SHP77 treated with DMSO at 0.1 percent for 48 hours (cell line): ENCODE data around the gene OSBPL3.

Experiments used
- DNase-seq: peaks from one replicate; lab custom pipeline; 2025; lab: John Stamatoyannopoulos, UW

Gene OSBPL3

GRCh38 chr7:24863626-24864025 is 116.4 kb downstream of the OSBPL3 start:
- no peak for DNase-seq

GRCh38 chr7:24862461-24862860 is 117.5 kb downstream of the OSBPL3 start:
- DNase-seq, result no peak

GRCh38 chr7:24861336-24861735 is 118.6 kb downstream of the OSBPL3 start:
- no peak for DNase-seq

- DNase-seq, result no peak
Observed at GRCh38 chr7:24860611-24861010, 119.4 kb downstream of the OSBPL3 start.

- no peak for DNase-seq
Observed at GRCh38 chr7:24858108-24858977, 121.6 kb downstream of the OSBPL3 start.

- no peak for DNase-seq
Observed at GRCh38 chr7:24857623-24858022, 122.4 kb downstream of the OSBPL3 start.

- DNase-seq, result no peak
Observed at GRCh38 chr7:24854866-24855265, 125.1 kb downstream of the OSBPL3 start.

GRCh38 chr7:24851786-24852185 is 128.2 kb downstream of the OSBPL3 start:
- no peak for DNase-seq

GRCh38 chr7:24848878-24849277 is 131.1 kb downstream of the OSBPL3 start:
- DNase-seq, result no peak

- no peak for DNase-seq
Observed at GRCh38 chr7:24847754-24848153, 132.2 kb downstream of the OSBPL3 start.

- DNase-seq, result no peak
Observed at GRCh38 chr7:24843821-24844434, 136.1 kb downstream of the OSBPL3 start.

GRCh38 chr7:24842449-24843241 is 137.3 kb downstream of the OSBPL3 start:
- no peak for DNase-seq

- DNase-seq, result no peak
Observed at GRCh38 chr7:24842029-24842428, 137.9 kb downstream of the OSBPL3 start.

- DNase-seq, result no peak
Observed at GRCh38 chr7:24840563-24840962, 139.4 kb downstream of the OSBPL3 start.

- DNase-seq, result no peak
Observed at GRCh38 chr7:24836084-24836483, 143.9 kb downstream of the OSBPL3 start.

- no peak for DNase-seq
Observed at GRCh38 chr7:24835643-24836042, 144.3 kb downstream of the OSBPL3 start.

- DNase-seq, result no peak
Observed at GRCh38 chr7:24834128-24834798, 145.7 kb downstream of the OSBPL3 start.

- no peak for DNase-seq
Observed at GRCh38 chr7:24833549-24833948, 146.4 kb downstream of the OSBPL3 start.

GRCh38 chr7:24831240-24831639 is 148.7 kb downstream of the OSBPL3 start:
- DNase-seq, result no peak

GRCh38 chr7:24830440-24831050 is 149.4 kb downstream of the OSBPL3 start:
- DNase-seq, result no peak

- DNase-seq, result no peak
Observed at GRCh38 chr7:24829787-24830186, 150.2 kb downstream of the OSBPL3 start.
